SK-N-SH (cell line): Measurements from ENCODE around the gene RHOH. TPM values are rescaled to one million over a fixed set of nuclear protein-coding genes. Genes with fewer than 3 reads are reported as not detected.
A peak's percentile ranks its signal among the peaks of the same experiment; 100 is the strongest.

Experiments used
- CTCF ChIA-PET: fragments of 300-600, 350-600 bp; formaldehyde crosslinking; extraction: SDS; loops from one replicate; lab custom pipeline; 2021; lab: Yijun Ruan, JAX
- POLR2A ChIA-PET: fragments of 350-600 bp; sonication (Branson Sonifier 250); formaldehyde crosslinking; extraction: SDS; loops from one replicate; lab custom pipeline; 2020; ENCODE audit warnings: antibody characterized with exemption, inconsistent platforms; lab: Yijun Ruan, JAX
- DNase-seq: peaks from one replicate; pipeline ENCODE4 v3.0.0; 2012
- H2AFZ ChIP-seq: fragments of 200-600 bp; sonication (generic); 2 replicates; pipeline ENCODE4 v1.8.1; 2016; ENCODE audit warnings: antibody characterized with exemption, mild to moderate bottlenecking, low read depth
- H3F3A ChIP-seq: fragments of 200-600 bp; sonication (generic); replicated peaks from 2 replicates; pipeline ENCODE3; 2016; ENCODE audit warnings: antibody characterized with exemption, mild to moderate bottlenecking; ENCODE audit not compliant: insufficient read depth
- H3K27ac ChIP-seq, 2 experiments: fragments of 200-500 bp in 1 of 2; fragments of 200-600 bp in 1 of 2; sonication (Bioruptor generic) in 1 of 2; sonication (generic), shearing (Covaris generic) in 1 of 2; 2 replicates each; pipeline versions ENCODE4 v1.5.1 to v1.6.1; 2014 to 2016; ENCODE audit warnings: low read depth in 2 of 2, inconsistent platforms in 1 of 2, low read length in 1 of 2, mild to moderate bottlenecking in 1 of 2, mixed read lengths in 1 of 2
- H3K27me3 ChIP-seq: fragments of 200-600 bp; sonication (generic), shearing (Covaris generic); 2 replicates; pipeline ENCODE4 v1.6.1; 2016; ENCODE audit warnings: mixed run types; ENCODE audit not compliant: insufficient read depth
- H3K36me3 ChIP-seq, 2 experiments: fragments of 200-500 bp in 1 of 2; fragments of 200-600 bp in 1 of 2; sonication (Bioruptor generic) in 1 of 2; sonication (generic) in 1 of 2; replicated peaks in 1 of 2; 2 replicates each; pipeline versions ENCODE3 to v1.5.1; 2014 to 2016; ENCODE audit warnings: low read length in 1 of 2, mild to moderate bottlenecking in 1 of 2; ENCODE audit not compliant: insufficient read depth in 2 of 2, control insufficient read depth in 1 of 2
- H3K4me1 ChIP-seq, 2 experiments: fragments of 200-500 bp in 1 of 2; fragments of 200-600 bp in 1 of 2; sonication (Bioruptor generic) in 1 of 2; sonication (generic), shearing (Covaris generic) in 1 of 2; 2 replicates each; pipeline versions ENCODE4 v1.5.1 to v1.6.1; 2014 to 2016; ENCODE audit warnings: low read depth in 1 of 2, low read length in 1 of 2, mixed run types in 1 of 2; ENCODE audit not compliant: insufficient read depth in 2 of 2, control insufficient read depth in 1 of 2
- H3K4me2 ChIP-seq: fragments of 200-600 bp; sonication (generic), shearing (Covaris generic); 2 replicates; pipeline ENCODE4 v1.6.1; 2017; ENCODE audit warnings: mixed run types
- H3K4me3 ChIP-seq, 2 experiments: fragments of 200-500 bp in 1 of 2; fragments of 200-600 bp in 1 of 2; sonication (Bioruptor generic) in 1 of 2; sonication (generic), shearing (Covaris generic) in 1 of 2; 2 replicates each; pipeline versions ENCODE4 v1.5.1 to v1.8.1; 2014 to 2016; ENCODE audit warnings: low read depth in 2 of 2, inconsistent platforms in 1 of 2, low read length in 1 of 2, mild to moderate bottlenecking in 1 of 2, mixed read lengths in 1 of 2, moderate library complexity in 1 of 2
- H3K79me2 ChIP-seq: fragments of 200-600 bp; sonication (generic); 2 replicates; pipeline ENCODE4 v1.8.1; 2017; ENCODE audit warnings: mild to moderate bottlenecking; ENCODE audit not compliant: insufficient read depth
- H3K9ac ChIP-seq: fragments of 200-600 bp; sonication (generic); 2 replicates; pipeline ENCODE4 v1.6.1; 2017; ENCODE audit warnings: mixed run types
- H3K9me2 ChIP-seq: fragments of 200-600 bp; sonication (generic); 2 replicates; pipeline ENCODE4 v1.6.1; 2017; ENCODE audit warnings: mixed run types
- H3K9me3 ChIP-seq: fragments of 200-600 bp; sonication (generic); 2 replicates; pipeline ENCODE4 v1.6.1; 2017; ENCODE audit warnings: mixed run types, mild to moderate bottlenecking, moderate library complexity
- H4K20me1 ChIP-seq: fragments of 200-600 bp; sonication (generic); 2 replicates; pipeline ENCODE4 v1.6.1; 2017; ENCODE audit warnings: mild to moderate bottlenecking, mixed run types; ENCODE audit not compliant: insufficient read depth
- CHD2 ChIP-seq: fragments of 150-350 bp; IDR thresholded peaks from 2 replicates; pipeline ENCODE4 v1.6.1; 2018; ENCODE audit warnings: low read length; ENCODE audit not compliant: partially characterized antibody
- CTCF ChIP-seq: fragments of 200-600 bp; sonication (generic); IDR thresholded peaks from 2 replicates; pipeline ENCODE4 v1.6.1; 2017; ENCODE audit warnings: antibody characterized with exemption, mild to moderate bottlenecking, moderate library complexity
- EP300 ChIP-seq, 2 experiments: IDR thresholded peaks; 2 replicates each; pipeline versions ENCODE4 v1.4.0 to v1.6.1; 2012; ENCODE audit warnings: borderline replicate concordance in 1 of 2, low read depth in 1 of 2, low read length in 1 of 2
- FOXM1 ChIP-seq: IDR thresholded peaks from 2 replicates; pipeline ENCODE4 v1.4.0; 2012; ENCODE audit warnings: low read depth, mild to moderate bottlenecking
- GATA2 ChIP-seq: sonication (generic); formaldehyde crosslinking; IDR thresholded peaks from 2 replicates; pipeline ENCODE4 v1.5.0; 2020; ENCODE audit warnings: mild to moderate bottlenecking, missing genetic modification reagents
- JUND ChIP-seq: IDR thresholded peaks from 2 replicates; pipeline ENCODE4 v1.4.0; 2012
- MAX ChIP-seq: IDR thresholded peaks from 2 replicates; pipeline ENCODE4 v1.4.0; 2012; ENCODE audit warnings: low read depth
- MXI1 ChIP-seq: IDR thresholded peaks from 2 replicates; pipeline ENCODE4 v1.6.1; 2012; ENCODE audit warnings: mild to moderate bottlenecking, low read depth, low read length, improper control_type of control experiment
- RCOR1 ChIP-seq: fragments of 150-350 bp; IDR thresholded peaks from 2 replicates; pipeline ENCODE4 v1.6.1; 2017; ENCODE audit warnings: antibody characterized with exemption, low read length
- RXRA ChIP-seq: IDR thresholded peaks from 2 replicates; pipeline ENCODE4 v1.4.0; 2012; ENCODE audit warnings: low read depth, mild to moderate bottlenecking, borderline replicate concordance
- SMC3 ChIP-seq: IDR thresholded peaks from 2 replicates; pipeline ENCODE4 v1.6.1; 2012; ENCODE audit warnings: low read depth, low read length, improper control_type of control experiment
- TAF1 ChIP-seq: IDR thresholded peaks from 2 replicates; pipeline ENCODE4 v1.6.1; 2012; ENCODE audit warnings: low read depth, mild to moderate bottlenecking, low read length, moderate library complexity, borderline replicate concordance
- TEAD4 ChIP-seq: IDR thresholded peaks from 2 replicates; pipeline ENCODE4 v1.4.0; 2012; ENCODE audit warnings: mild to moderate bottlenecking, borderline replicate concordance; ENCODE audit not compliant: insufficient read depth
- USF2 ChIP-seq: fragments of 150-350 bp; IDR thresholded peaks from 2 replicates; pipeline ENCODE4 v1.6.1; 2017; ENCODE audit warnings: antibody characterized with exemption, low read length, low read depth, borderline replicate concordance
- ZBTB33 ChIP-seq: IDR thresholded peaks from 2 replicates; pipeline ENCODE4 v1.4.0; 2012; ENCODE audit warnings: low read depth, borderline replicate concordance
- WGBS: methylation state at CpG from one replicate; pipeline ENCODE4 v1.1.6; 2017; ENCODE audit warnings: low lambda C conversion rate; 5-methylcytosine and 5-hydroxymethylcytosine counted together
- polyA plus RNA-seq, 3 experiments: library from polyadenylated mRNA; depleted of rRNA; stranded (reverse); fragments of >200 nt; gene quantifications; 2 replicates each; pipeline ENCODE4 v1.2.3, GENCODE V29; 2012

The RHOH gene
- polyA plus RNA-seq, 1 of the 3 experiments (the other 2 are of a cell fraction): not detected

GRCh38 chr4:40211224-40212185 lies 14.7 kb downstream of the RHOH start:
- no peaks in the 10 kb centered on the region for H3K9me2 ChIP-seq
- H3K9ac ChIP-seq: no peak overlapping the region
- CTCF ChIA-PET: no interaction called here
- H3K4me2 ChIP-seq: no peak overlapping the region
- no peak overlapping the region for H2AFZ ChIP-seq
- H3K27me3 ChIP-seq: no peaks in the 10 kb centered on the region
- TF ChIP-seq JUND (no peak), TAF1 (no peak), CTCF (no peak), MAX (no peak), MXI1 (no peak), RXRA (no peak), CHD2 (no peak)
- no peaks in the 10 kb centered on the region for H3K9me3 ChIP-seq
- no peaks in the 10 kb centered on the region for H3K36me3 ChIP-seq
- H3F3A ChIP-seq: no peaks in the 10 kb centered on the region
- no peaks in the 10 kb centered on the region for H3K79me2 ChIP-seq
- H3K4me3 ChIP-seq: no peak overlapping the region
- H3K4me1 ChIP-seq: peaks cover 5 to 6% of the 10 kb centered on the region in 2 experiments; a peak in 3 of 4 replicates
- POLR2A ChIA-PET: no interaction called here
- H4K20me1 ChIP-seq: no peaks in the 10 kb centered on the region
- H3K27ac ChIP-seq: no peak overlapping the region
- 89% methylated on average over 13 of the region's 13 CpGs for WGBS
- no peak for DNase-seq

GRCh38 chr4:40212674-40213527 lies 16.1 kb downstream of the RHOH start:
- no peak overlapping the region for H3K4me3 ChIP-seq
- no peaks in the 10 kb centered on the region for H3K79me2 ChIP-seq
- H3K36me3 ChIP-seq: no peaks in the 10 kb centered on the region
- H3K9me2 ChIP-seq: no peaks in the 10 kb centered on the region
- DNase-seq: no peak
- WGBS: 50% methylated on average over 6 of the region's 6 CpGs
- H3K27ac ChIP-seq: peak overlapping the region in 1 of 2 experiments; percentile 48; a peak in 2 of 4 replicates
- ChIA-PET POLR2A (no interaction called here), CTCF (interaction anchor here (0.6 kb wide), 1 partner anchor 26 kb away, joined by 3 read pairs; no protein-coding TSS in a partner anchor)
- H3K4me2 ChIP-seq: no peak overlapping the region; the same call in 1 of the 2 replicates
- H3K9me3 ChIP-seq: no peaks in the 10 kb centered on the region
- peaks cover 5 to 6% of the 10 kb centered on the region in 2 experiments; a peak in 3 of 4 replicates for H3K4me1 ChIP-seq
- peak overlapping the region; percentile 26; the same call in 1 of the 2 replicates for H2AFZ ChIP-seq
- H3K27me3 ChIP-seq: no peaks in the 10 kb centered on the region
- no peaks in the 10 kb centered on the region for H3F3A ChIP-seq
- H3K9ac ChIP-seq: no peak overlapping the region
- no peaks in the 10 kb centered on the region for H4K20me1 ChIP-seq
- TF ChIP-seq ZBTB33 (no peak), CTCF (no peak), RCOR1 (no peak), GATA2 (CRISPR knock-in tag) (no peak), SMC3 (no peak), USF2 (no peak), FOXM1 (no peak), TEAD4 (no peak), JUND (peak; percentile 52), EP300 (IDR thresholded peaks at IDR 0.05; ENCODE audit: borderline replicate concordance in 1 of 2, low read depth in 1 of 2, low read length in 1 of 2) (peak in 1 of 2 experiments; percentile 21; a peak in 1 of 4 replicates)
